ENCODE results near the gene FBXO8.

FBXO8 gene

DNA sequence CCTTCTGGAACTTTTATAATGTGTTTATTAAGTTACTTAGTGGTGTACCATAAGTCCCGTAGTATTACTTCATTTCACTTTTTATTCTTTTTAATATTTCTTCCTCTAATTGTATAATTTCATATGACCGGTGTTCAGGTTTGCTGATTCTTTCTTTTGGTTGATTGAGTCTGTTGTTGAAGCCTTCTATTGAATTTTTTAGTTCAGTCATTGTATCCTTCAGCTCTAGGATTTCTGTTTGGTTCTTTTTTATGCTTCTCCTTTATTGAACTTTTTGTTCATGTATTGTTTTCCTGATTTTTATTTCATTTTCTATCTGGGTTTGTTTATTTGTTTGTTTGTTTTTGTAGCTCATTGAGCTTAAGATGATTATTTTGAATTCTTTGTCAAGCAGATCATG, 9.0 kb upstream of the FBXO8 start:
- H3K27ac ChIP-seq (ENCODE audit: low read depth, low read length), result no peak overlapping the region
- TF ChIP-seq EZH2phosphoT487 (IDR thresholded peaks at IDR 0.05; ENCODE audit: borderline replicate concordance, low read length), result no peak
- no peak for TF ChIP-seq CTCF (IDR thresholded peaks at IDR 0.05; ENCODE audit: low read depth, low read length, poor library complexity, severe bottlenecking)
- no peak overlapping the region for H3K4me2 ChIP-seq (ENCODE audit: low read length)
- no peaks in the 10 kb centered on the region for H3K27me3 ChIP-seq (ENCODE audit: control insufficient read depth, low read length)
- no peak overlapping the region for H3K4me3 ChIP-seq (ENCODE audit: low read length)
- peaks cover 11% of the 10 kb centered on the region; the same call in 1 of the 2 replicates for H3K9me3 ChIP-seq (ENCODE audit: control insufficient read depth, insufficient read depth, low read length)
- no peaks in the 10 kb centered on the region for H4K20me1 ChIP-seq (ENCODE audit: control insufficient read depth, insufficient read depth, low read depth, low read length)
- H3K36me3 ChIP-seq (ENCODE audit: control insufficient read depth, low read length), result peaks cover 19% of the 10 kb centered on the region
- no peaks in the 10 kb centered on the region for H3F3A ChIP-seq (ENCODE audit: control insufficient read depth, insufficient read depth)
- H3K79me2 ChIP-seq (ENCODE audit: control insufficient read depth, low read length), result peaks cover 66% of the 10 kb centered on the region
- no peaks in the 10 kb centered on the region for H3K4me1 ChIP-seq (ENCODE audit: control insufficient read depth, low read length)
- H3K9me2 ChIP-seq (replicated peaks; ENCODE audit: control insufficient read depth, low read length), result no peaks in the 10 kb centered on the region

- no peak overlapping the region for H3K4me2 ChIP-seq (ENCODE audit: low read length)
- no peaks in the 10 kb centered on the region for H3K27me3 ChIP-seq (ENCODE audit: control insufficient read depth, low read length)
- H3K9me3 ChIP-seq (ENCODE audit: control insufficient read depth, insufficient read depth, low read length), result no peaks in the 10 kb centered on the region
- H4K20me1 ChIP-seq (ENCODE audit: control insufficient read depth, insufficient read depth, low read depth, low read length), result no peaks in the 10 kb centered on the region
- H3K36me3 ChIP-seq (ENCODE audit: control insufficient read depth, low read length), result peaks cover 14% of the 10 kb centered on the region
- H3K4me3 ChIP-seq (ENCODE audit: low read length), result no peak overlapping the region
- H3K27ac ChIP-seq (ENCODE audit: low read depth, low read length), result no peak overlapping the region
- H3K9me2 ChIP-seq (replicated peaks; ENCODE audit: control insufficient read depth, low read length), result no peaks in the 10 kb centered on the region
- H3K4me1 ChIP-seq (ENCODE audit: control insufficient read depth, low read length), result peaks cover 22% of the 10 kb centered on the region
- no peak for TF ChIP-seq CTCF (IDR thresholded peaks at IDR 0.05; ENCODE audit: low read depth, low read length, poor library complexity, severe bottlenecking)
- TF ChIP-seq EZH2phosphoT487 (IDR thresholded peaks at IDR 0.05; ENCODE audit: borderline replicate concordance, low read length), result no peak
- H3K79me2 ChIP-seq (ENCODE audit: control insufficient read depth, low read length), result peaks cover 86% of the 10 kb centered on the region
- peaks cover 3% of the 10 kb centered on the region; the same call in 1 of the 2 replicates for H3F3A ChIP-seq (ENCODE audit: control insufficient read depth, insufficient read depth)
Observed at GRCh38 chr4:174286870-174287269, 3.4 kb upstream of the FBXO8 start.

DNA sequence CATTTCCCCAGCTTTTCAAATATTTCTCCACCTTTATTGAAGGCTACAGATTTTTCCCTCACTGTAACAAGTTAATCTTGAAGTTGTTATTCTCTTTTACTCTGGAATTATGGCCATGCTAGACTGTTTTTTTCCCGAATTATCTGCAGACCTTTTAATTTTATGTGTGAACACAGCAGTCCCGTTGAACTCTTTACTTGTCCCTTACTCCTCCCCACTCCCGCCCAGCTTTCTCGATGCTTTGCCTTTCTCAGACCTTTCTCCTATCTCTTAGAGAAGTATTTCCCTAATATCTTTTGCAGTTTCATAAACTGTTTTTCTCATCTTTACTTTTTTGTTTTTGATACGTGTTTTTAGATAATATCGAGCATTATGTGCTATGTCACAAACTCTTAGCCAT, 1.0 kb upstream of the FBXO8 start:
- Histone ChIP-seq H3K79me2 (ENCODE audit: control insufficient read depth, low read length) (peaks cover 88% of the 10 kb centered on the region), H3K27ac (ENCODE audit: low read depth, low read length) (peak overlapping the region; percentile 85)

More for the DNA sequence above, 1.0 kb upstream of the FBXO8 start:
- Histone ChIP-seq H3F3A (ENCODE audit: control insufficient read depth, insufficient read depth) (peaks cover 3% of the 10 kb centered on the region; the same call in 1 of the 2 replicates), H3K4me3 (ENCODE audit: low read length) (peak overlapping the region; percentile 96), H3K4me2 (ENCODE audit: low read length) (peak overlapping the region; percentile 75), H3K36me3 (ENCODE audit: control insufficient read depth, low read length) (peaks cover 13% of the 10 kb centered on the region), H4K20me1 (ENCODE audit: control insufficient read depth, insufficient read depth, low read depth, low read length) (no peaks in the 10 kb centered on the region), H3K4me1 (ENCODE audit: control insufficient read depth, low read length) (peaks cover 23% of the 10 kb centered on the region), H3K27me3 (ENCODE audit: control insufficient read depth, low read length) (no peaks in the 10 kb centered on the region), H3K9me2 (replicated peaks; ENCODE audit: control insufficient read depth, low read length) (no peaks in the 10 kb centered on the region), H3K9me3 (ENCODE audit: control insufficient read depth, insufficient read depth, low read length) (peaks cover 1% of the 10 kb centered on the region; the same call in 1 of the 2 replicates)
- no peak for TF ChIP-seq CTCF (IDR thresholded peaks at IDR 0.05; ENCODE audit: low read depth, low read length, poor library complexity, severe bottlenecking)
- no peak for TF ChIP-seq EZH2phosphoT487 (IDR thresholded peaks at IDR 0.05; ENCODE audit: borderline replicate concordance, low read length)
